Endothelial cell (in vitro differentiated cells): ENCODE results near the gene ZNF521. TPM values are rescaled to one million over a fixed set of nuclear protein-coding genes. Genes with fewer than 3 reads are reported as not detected.

Experiments
- DNase-seq: peaks from one replicate; pipeline ENCODE4 v3.0.0; 2021; ENCODE audit warnings: low spot score
- H3K27ac Mint-ChIP-seq: one replicate; pipeline ENCODE4 v1.8.0; 2021; ENCODE audit warnings: mixed read lengths, inconsistent platforms; ENCODE audit not compliant: unreplicated experiment
- H3K27me3 Mint-ChIP-seq: one replicate; pipeline ENCODE4 v1.8.0; 2021; ENCODE audit warnings: mild to moderate bottlenecking, moderate library complexity, mixed read lengths, inconsistent platforms; ENCODE audit not compliant: unreplicated experiment
- H3K36me3 Mint-ChIP-seq: one replicate; pipeline ENCODE4 v1.8.0; 2021; ENCODE audit warnings: mild to moderate bottlenecking, low read depth, mixed read lengths, inconsistent platforms; ENCODE audit not compliant: unreplicated experiment
- H3K4me1 Mint-ChIP-seq: one replicate; pipeline ENCODE4 v1.8.0; 2021; ENCODE audit warnings: mild to moderate bottlenecking, mixed read lengths, inconsistent platforms; ENCODE audit not compliant: unreplicated experiment
- H3K4me3 Mint-ChIP-seq: one replicate; pipeline ENCODE4 v1.8.0; 2021; ENCODE audit warnings: mild to moderate bottlenecking, mixed read lengths, inconsistent platforms; ENCODE audit not compliant: unreplicated experiment
- H3K9me3 Mint-ChIP-seq: one replicate; pipeline ENCODE4 v1.8.0; 2021; ENCODE audit warnings: mixed read lengths, inconsistent platforms; ENCODE audit not compliant: unreplicated experiment
- CTCF ChIP-seq: fragments of 200-600 bp; sonication (generic); IDR thresholded peaks from one replicate; pipeline ENCODE4 v1.5.0; 2021; ENCODE audit warnings: antibody characterized with exemption; ENCODE audit not compliant: unreplicated experiment
- total RNA-seq: library from RNA; stranded (reverse); fragmentation: NEBNext Ultra II Directional; extraction: Animal tissue kit (Norgen Biotek cat#: 25700); gene quantifications from one replicate; pipeline ENCODE4 v1.2.1, GENCODE V29; 2021; ENCODE audit not compliant: unreplicated experiment

Gene ZNF521
- total RNA-seq, 1 donor from 2014 or later, result 238 TPM

GRCh38 chr18:25077038-25077943, 274.7 kb downstream of the ZNF521 start:
- H3K9me3 Mint-ChIP-seq, result no peaks in the 10 kb centered on the region
- H3K4me3 Mint-ChIP-seq, result no peak overlapping the region

GRCh38 chr18:25075783-25076182, 276.2 kb downstream of the ZNF521 start:
- Mint-ChIP-seq H3K4me3 (no peak overlapping the region), H3K27ac (no peak overlapping the region), H3K9me3 (no peaks in the 10 kb centered on the region), H3K36me3 (peaks cover 30% of the 10 kb centered on the region), H3K4me1 (peaks cover 27% of the 10 kb centered on the region), H3K27me3 (peaks cover 9% of the 10 kb centered on the region)
- TF ChIP-seq CTCF, result no peak
- no peak for DNase-seq

More at GRCh38 chr18:25077038-25077943, 274.7 kb downstream of the ZNF521 start:
- TF ChIP-seq CTCF, result no peak
- Mint-ChIP-seq H3K4me1 (peaks cover 27% of the 10 kb centered on the region), H3K36me3 (peaks cover 34% of the 10 kb centered on the region), H3K27ac (peak overlapping the region; percentile 14), H3K27me3 (peaks cover 8% of the 10 kb centered on the region)
- DNase-seq, result no peak

GRCh38 chr18:25075331-25075730, 276.6 kb downstream of the ZNF521 start:
- DNase-seq, result no peak
- Mint-ChIP-seq H3K9me3 (no peaks in the 10 kb centered on the region), H3K4me3 (no peak overlapping the region), H3K27ac (no peak overlapping the region), H3K4me1 (peaks cover 27% of the 10 kb centered on the region), H3K27me3 (peaks cover 9% of the 10 kb centered on the region), H3K36me3 (peaks cover 25% of the 10 kb centered on the region)
- no peak for TF ChIP-seq CTCF

GRCh38 chr18:25074925-25075324, 277.0 kb downstream of the ZNF521 start:
- Mint-ChIP-seq H3K27ac (no peak overlapping the region), H3K36me3 (peaks cover 21% of the 10 kb centered on the region), H3K27me3 (peaks cover 9% of the 10 kb centered on the region), H3K4me3 (no peak overlapping the region), H3K4me1 (peaks cover 27% of the 10 kb centered on the region), H3K9me3 (no peaks in the 10 kb centered on the region)
- DNase-seq, result no peak
- TF ChIP-seq CTCF, result no peak

GRCh38 chr18:25072205-25072604, 279.8 kb downstream of the ZNF521 start:
- H3K4me3 Mint-ChIP-seq, result no peak overlapping the region
- no peak for TF ChIP-seq CTCF
- no peaks in the 10 kb centered on the region for H3K9me3 Mint-ChIP-seq
- H3K27me3 Mint-ChIP-seq, result peaks cover 1% of the 10 kb centered on the region
- DNase-seq, result no peak
- peaks cover 5% of the 10 kb centered on the region for H3K36me3 Mint-ChIP-seq
- peaks cover 13% of the 10 kb centered on the region for H3K4me1 Mint-ChIP-seq
- H3K27ac Mint-ChIP-seq, result no peak overlapping the region
